GM19240 (cell line): ENCODE results near the gene MAP1LC3A.
"Not testable (repeated sequence)": the region's sequence is repeated elsewhere in the genome, so short reads cannot be mapped to it uniquely, and the experiment has no call there.

Experiments
- DNase-seq: peaks from one replicate; pipeline ENCODE4 v3.0.0; 2011; ENCODE audit warnings: low spot score; ENCODE audit not compliant: insufficient read length

The MAP1LC3A gene

GRCh38 chr20:34558320-34559218, at the start of gene MAP1LC3A:
Gene MAP1LC3A, plus strand, starts transcription at chr20:34558718. Its CDS starts 151 bp downstream, at chr20:34558869.
- peak; percentile 71 for DNase-seq

- no peak for DNase-seq
Observed at GRCh38 chr20:34510575-34510974, 47.9 kb upstream of the MAP1LC3A start.

- no peak for DNase-seq
Observed at GRCh38 chr20:34511891-34512265, 46.6 kb upstream of the MAP1LC3A start.

- DNase-seq: no peak
Observed at GRCh38 chr20:34512266-34512954, 46.1 kb upstream of the MAP1LC3A start.

- no peak for DNase-seq
Observed at GRCh38 chr20:34512955-34513419, 45.5 kb upstream of the MAP1LC3A start.

GRCh38 chr20:34514034-34514433, 44.5 kb upstream of the MAP1LC3A start:
- not testable (repeated sequence) for DNase-seq

GRCh38 chr20:34514897-34515483, 43.5 kb upstream of the MAP1LC3A start:
- no peak for DNase-seq

- DNase-seq: no peak
Observed at GRCh38 chr20:34515484-34516246, 42.9 kb upstream of the MAP1LC3A start.

- DNase-seq: peak; percentile 63
Observed at GRCh38 chr20:34516247-34517113, 42.0 kb upstream of the MAP1LC3A start, which contains the start of gene DYNLRB1. Gene DYNLRB1, plus strand, starts transcription at chr20:34516422. Its CDS starts 37 bp downstream, at chr20:34516459.

- no peak for DNase-seq
Observed at GRCh38 chr20:34517114-34517505, 41.4 kb upstream of the MAP1LC3A start.

GRCh38 chr20:34518863-34519262, 39.7 kb upstream of the MAP1LC3A start:
- not testable (repeated sequence) for DNase-seq

- not testable (repeated sequence) for DNase-seq
Observed at GRCh38 chr20:34519841-34520240, 38.7 kb upstream of the MAP1LC3A start.

GRCh38 chr20:34522969-34523871, 35.3 kb upstream of the MAP1LC3A start:
- DNase-seq: no peak

GRCh38 chr20:34524426-34524825, 34.1 kb upstream of the MAP1LC3A start:
- DNase-seq: no peak

- no peak for DNase-seq
Observed at GRCh38 chr20:34525342-34525708, 33.2 kb upstream of the MAP1LC3A start.

- no peak for DNase-seq
Observed at GRCh38 chr20:34525709-34526416, 32.7 kb upstream of the MAP1LC3A start.

- DNase-seq: no peak
Observed at GRCh38 chr20:34526466-34526865, 32.1 kb upstream of the MAP1LC3A start.

GRCh38 chr20:34527016-34527415, 31.5 kb upstream of the MAP1LC3A start:
- no peak for DNase-seq

GRCh38 chr20:34528921-34529297, 29.6 kb upstream of the MAP1LC3A start:
- DNase-seq: no peak
